Lung (tissue), 12 donors: ENCODE results near the gene TNNI2. TPM values are rescaled to one million over a fixed set of nuclear protein-coding genes. Genes with fewer than 3 reads are reported as not detected.

Source experiments
- ATAC-seq: fragments of 200-7000 bp; cut with Tn5 transposase; one replicate; pipeline ENCODE4 v1.9.1; 2020; ENCODE audit warnings: moderate number of reproducible peaks; ENCODE audit not compliant: insufficient read depth, low FRiP score
- DNase-seq, 3 donors: peaks; one replicate each; pipeline ENCODE4 v3.0.0-alpha.2; 2013 to 2017
- H3K27ac ChIP-seq, 2 donors: one replicate each; pipeline ENCODE4 v1.5.1; 2013; ENCODE audit warnings: mild to moderate bottlenecking in 2 of 2, moderate library complexity in 2 of 2, control low read depth in 1 of 2, inconsistent platforms in 1 of 2, low read depth in 1 of 2, low read length in 1 of 2
- H3K27me3 ChIP-seq, 3 donors: one replicate each; pipeline ENCODE4 v1.5.1; 2013; ENCODE audit warnings: low read length in 2 of 3; ENCODE audit not compliant: control insufficient read depth in 3 of 3, insufficient read depth in 3 of 3
- H3K36me3 ChIP-seq, 4 donors: one replicate each; pipeline ENCODE4 v1.5.1; 2013; ENCODE audit warnings: low read length in 4 of 4, mild to moderate bottlenecking in 1 of 4, moderate library complexity in 1 of 4; ENCODE audit not compliant: control insufficient read depth in 4 of 4, insufficient read depth in 4 of 4
- H3K4me1 ChIP-seq, 5 donors: one replicate each; pipeline ENCODE4 v1.5.1; 2013; ENCODE audit warnings: low read length in 5 of 5, mild to moderate bottlenecking in 2 of 5, moderate library complexity in 1 of 5; ENCODE audit not compliant: control insufficient read depth in 5 of 5, insufficient read depth in 5 of 5
- H3K4me3 ChIP-seq: one replicate; pipeline ENCODE4 v1.5.1; 2013; ENCODE audit warnings: mild to moderate bottlenecking, control low read depth, moderate library complexity
- H3K9ac ChIP-seq, 2 donors: one replicate each; pipeline ENCODE4 v1.5.1; 2013; ENCODE audit warnings: low read length in 2 of 2, control low read depth in 1 of 2; ENCODE audit not compliant: insufficient read depth in 1 of 2
- H3K9me3 ChIP-seq, 4 donors: one replicate each; pipeline ENCODE4 v1.5.1; 2013; ENCODE audit warnings: low read length in 3 of 4, mild to moderate bottlenecking in 1 of 4, moderate library complexity in 1 of 4; ENCODE audit not compliant: control insufficient read depth in 4 of 4, insufficient read depth in 3 of 4
- CTCF ChIP-seq: IDR thresholded peaks from 2 replicates; pipeline ENCODE4 v1.5.1; 2012; ENCODE audit warnings: mild to moderate bottlenecking; ENCODE audit errors: control extremely low read depth, extremely low read depth
- WGBS, 2 donors: extraction: QIAGEN DNeasy Blood & Tissue Kit; methylation state at CpG; one replicate each; pipeline ENCODE4 v1.1.7; 2013; 5-methylcytosine and 5-hydroxymethylcytosine counted together
- polyA plus RNA-seq, 2 donors: library from polyadenylated mRNA; stranded (reverse); fragments of 200-250 nt; gene quantifications; one replicate each; pipeline ENCODE4 v1.2.1, GENCODE V29; 2013
- total RNA-seq, 2 donors: library from RNA; depleted of rRNA in 1 of 2; stranded (reverse); fragments of >200 nt in 1 of 2; gene quantifications; one replicate each; pipeline ENCODE4 v1.2.1, GENCODE V29; 2014 to 2021
- donor health status: control.
- donor health status: control.
- donor health status: Bipolar disorder and iron deficiency.
- donor health status: healthy.
- donor health status: DM: yes; HTN: yes; CAD: no.

The TNNI2 gene
- total and polyA plus RNA-seq, 4 donors: 3.1 to 35.8 (median 12.2) TPM

- H3K36me3 ChIP-seq: peaks cover 0 to 1% (median 0%) of the 10 kb centered on the region in 4 donors
- H3K9ac ChIP-seq: no peak overlapping the region
- H3K27ac ChIP-seq: no peak overlapping the region
- ATAC-seq (no peak), DNase-seq (no peak)
- H3K4me3 ChIP-seq: no peak overlapping the region
- 84 to 86% methylated on average over 9 of the region's 9 CpGs for WGBS, 2 donors
- TF ChIP-seq CTCF: no peak
- H3K4me1 ChIP-seq: peaks cover 0 to 2% (median 0%) of the 10 kb centered on the region in 5 donors
- H3K9me3 ChIP-seq: no peaks in the 10 kb centered on the region
- H3K27me3 ChIP-seq: peaks cover 0 to 6% (median 0%) of the 10 kb centered on the region in 3 donors
These were observed 19.4 kb downstream of the TNNI2 start for GRCh38 chr11:1858154-1858553.

- no peak overlapping the region for H3K27ac ChIP-seq
- peaks cover 0 to 6% (median 3%) of the 10 kb centered on the region in 5 donors for H3K4me1 ChIP-seq
- no peak overlapping the region for H3K9ac ChIP-seq
- ATAC-seq (no peak), DNase-seq (no peak)
- peaks cover 0 to 1% (median 0%) of the 10 kb centered on the region in 4 donors for H3K36me3 ChIP-seq
- H3K4me3 ChIP-seq: no peak overlapping the region
- no peaks in the 10 kb centered on the region for H3K9me3 ChIP-seq
- 91 to 96% methylated on average over 7 of the region's 7 CpGs for WGBS, 2 donors
- H3K27me3 ChIP-seq: peaks cover 0 to 6% (median 0%) of the 10 kb centered on the region in 3 donors
- no peak for TF ChIP-seq CTCF
These were observed 19.8 kb downstream of the TNNI2 start for GRCh38 chr11:1858576-1858975.

- Histone ChIP-seq H3K9me3 (no peaks in the 10 kb centered on the region), H3K4me1 (peaks cover 0 to 9% (median 7%) of the 10 kb centered on the region in 5 donors), H3K4me3 (no peak overlapping the region), H3K27me3 (peaks cover 0 to 6% (median 0%) of the 10 kb centered on the region in 3 donors), H3K36me3 (peaks cover 0 to 1% (median 0%) of the 10 kb centered on the region in 4 donors), H3K9ac (no peak overlapping the region), H3K27ac (no peak overlapping the region)
- 79 to 84% methylated on average over 4 of the region's 4 CpGs for WGBS, 2 donors
- no peak for TF ChIP-seq CTCF
- ATAC-seq (no peak), DNase-seq (no peak)
These were observed 20.2 kb downstream of the TNNI2 start for GRCh38 chr11:1859004-1859403.

- peaks cover 0 to 1% (median 0%) of the 10 kb centered on the region in 4 donors for H3K36me3 ChIP-seq
- H3K4me3 ChIP-seq: no peak overlapping the region
- TF ChIP-seq CTCF: no peak
- H3K4me1 ChIP-seq: peaks cover 0 to 20% (median 11%) of the 10 kb centered on the region in 5 donors
- H3K27me3 ChIP-seq: peaks cover 0 to 6% (median 0%) of the 10 kb centered on the region in 3 donors
- H3K27ac ChIP-seq: no peak overlapping the region
- H3K9me3 ChIP-seq: no peaks in the 10 kb centered on the region
- DNase-seq (no peak), ATAC-seq (no peak)
- 93 to 100% methylated on average over 1 of the region's 1 CpG for WGBS, 2 donors
- no peak overlapping the region for H3K9ac ChIP-seq
These were observed 21.3 kb downstream of the TNNI2 start for GRCh38 chr11:1860108-1860507.
